ENCODE results near the gene EPB41L4A.

- TF ChIP-seq GATA2 (IDR thresholded peaks at IDR 0.05; ENCODE audit: low read depth, low read length) (no peak), GATA3 (IDR thresholded peaks at IDR 0.05; ENCODE audit: low read depth, low read length) (no peak)
These were observed 31.0 kb downstream of the EPB41L4A start for GRCh38 chr5:112388074-112388473.

All from SH-SY5Y (cell line).